T47D (cell line): Measurements from ENCODE around the gene PTPRE.
"Not testable (repeated sequence)": the region's sequence is repeated elsewhere in the genome, so short reads cannot be mapped to it uniquely, and the experiment has no call there.

Experiments used
- DNase-seq, 2 experiments: peaks; one replicate each; pipeline versions ENCODE4 v3.0.0 to v3.0.0-alpha.2; 2011 to 2012; ENCODE audit warnings: low read depth in 1 of 2, low spot score in 1 of 2
- JUND ChIP-seq: IDR thresholded peaks from 2 replicates; pipeline ENCODE4 v1.6.1; 2012; ENCODE audit warnings: low read depth
- in situ Hi-C: cut with HindIII; loops from 2 replicates; pipeline ENCODE4 v1.10.0; 2016; ENCODE audit warnings: low sequenced_read_pairs, low pct_unique_long_range_greater_than_20kb

The PTPRE gene

GRCh38 chr10:128083191-128083895, 176.4 kb downstream of the PTPRE start:
- DNase-seq = no peak
- TF ChIP-seq JUND = no peak
- in situ Hi-C loops = no loop called here

DNA sequence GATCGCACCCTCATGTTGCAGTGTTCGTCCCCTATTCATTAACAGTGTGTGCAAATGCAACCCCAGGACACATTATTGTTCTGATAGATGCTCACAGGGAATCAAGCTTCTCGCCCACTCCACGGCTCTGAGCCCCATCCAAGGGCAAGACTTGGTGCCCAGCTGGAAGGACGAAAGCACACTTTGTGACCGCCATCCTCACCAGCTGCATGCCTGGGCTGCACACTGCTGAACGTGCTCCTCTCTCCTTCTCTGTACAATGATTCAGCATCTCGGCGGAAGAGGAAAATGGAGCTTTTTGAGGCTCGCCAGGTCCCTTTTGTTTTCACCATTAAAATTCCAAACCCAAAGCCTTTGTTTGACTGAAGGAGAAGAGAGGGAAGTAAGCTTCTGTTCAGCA, 177.5 kb downstream of the PTPRE start:
- no peak for DNase-seq
- in situ Hi-C loops = no loop called here
- no peak for TF ChIP-seq JUND

DNA sequence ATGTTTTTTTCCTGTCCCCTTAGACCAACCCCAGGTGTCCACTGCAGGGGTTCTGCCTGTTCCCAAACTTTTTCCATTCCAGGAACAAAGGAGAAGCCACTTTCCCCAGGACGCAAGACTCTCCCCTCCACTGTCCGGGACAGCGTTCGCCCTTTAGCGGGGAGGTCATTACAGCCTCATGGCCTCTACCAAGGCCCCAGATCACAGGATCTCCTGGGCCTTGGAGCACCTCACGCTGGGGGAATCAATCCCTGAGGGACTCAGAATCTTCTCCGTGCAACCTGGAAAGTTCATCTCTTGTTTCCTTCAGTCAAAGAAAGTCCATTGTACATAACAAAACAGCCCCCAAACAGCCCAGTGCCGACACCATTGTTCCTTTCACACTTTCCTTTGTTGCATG, 178.1 kb downstream of the PTPRE start:
- no peak for TF ChIP-seq JUND
- DNase-seq = no peak
- in situ Hi-C loops = no loop called here

DNA sequence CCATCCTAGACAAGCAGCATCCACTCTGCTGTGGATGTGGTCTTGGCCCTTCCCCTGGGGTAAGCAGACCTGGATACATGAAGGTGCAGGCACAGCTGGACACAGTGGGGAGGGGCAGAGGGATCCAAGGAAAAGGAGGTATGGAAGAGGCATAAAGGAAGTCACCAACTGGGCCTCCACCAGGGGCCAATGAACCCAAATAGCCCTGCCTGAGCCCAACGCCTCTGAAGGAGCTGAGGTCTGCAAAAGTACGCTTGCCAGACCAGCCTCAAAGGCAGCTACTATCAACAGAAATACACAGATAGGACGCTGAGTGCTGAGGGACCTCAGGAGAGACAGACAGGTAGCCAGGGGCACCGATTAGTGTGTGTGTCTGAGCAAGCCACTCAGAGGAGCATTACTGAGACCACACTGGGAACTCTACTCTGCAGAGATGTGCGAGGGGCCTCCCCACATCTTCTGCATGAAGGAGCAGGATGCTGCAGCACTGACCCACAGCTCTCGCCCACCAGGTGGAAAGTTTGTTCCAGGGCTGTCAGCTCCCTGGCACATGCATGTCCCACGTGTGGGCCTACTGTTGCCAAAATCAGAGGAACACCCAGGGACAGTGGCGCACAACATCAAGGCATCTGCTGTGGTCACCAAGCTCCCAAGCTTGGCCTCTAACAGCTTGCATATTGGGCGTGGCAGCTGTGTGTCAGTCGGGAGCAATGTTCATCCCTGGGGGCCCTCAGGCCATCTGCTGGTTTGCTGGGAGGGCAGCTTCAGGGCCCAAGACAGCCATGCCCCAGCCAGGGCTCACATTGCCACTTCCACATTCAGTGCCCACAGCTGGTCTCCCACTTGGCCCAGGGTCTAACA, 179.3 kb downstream of the PTPRE start:
- no peak for TF ChIP-seq JUND
- DNase-seq = no peak
- in situ Hi-C loops = no loop called here

GRCh38 chr10:128087146-128087883, 180.4 kb downstream of the PTPRE start:
- no peak for DNase-seq
- in situ Hi-C loops = no loop called here
- no peak for TF ChIP-seq JUND

DNA sequence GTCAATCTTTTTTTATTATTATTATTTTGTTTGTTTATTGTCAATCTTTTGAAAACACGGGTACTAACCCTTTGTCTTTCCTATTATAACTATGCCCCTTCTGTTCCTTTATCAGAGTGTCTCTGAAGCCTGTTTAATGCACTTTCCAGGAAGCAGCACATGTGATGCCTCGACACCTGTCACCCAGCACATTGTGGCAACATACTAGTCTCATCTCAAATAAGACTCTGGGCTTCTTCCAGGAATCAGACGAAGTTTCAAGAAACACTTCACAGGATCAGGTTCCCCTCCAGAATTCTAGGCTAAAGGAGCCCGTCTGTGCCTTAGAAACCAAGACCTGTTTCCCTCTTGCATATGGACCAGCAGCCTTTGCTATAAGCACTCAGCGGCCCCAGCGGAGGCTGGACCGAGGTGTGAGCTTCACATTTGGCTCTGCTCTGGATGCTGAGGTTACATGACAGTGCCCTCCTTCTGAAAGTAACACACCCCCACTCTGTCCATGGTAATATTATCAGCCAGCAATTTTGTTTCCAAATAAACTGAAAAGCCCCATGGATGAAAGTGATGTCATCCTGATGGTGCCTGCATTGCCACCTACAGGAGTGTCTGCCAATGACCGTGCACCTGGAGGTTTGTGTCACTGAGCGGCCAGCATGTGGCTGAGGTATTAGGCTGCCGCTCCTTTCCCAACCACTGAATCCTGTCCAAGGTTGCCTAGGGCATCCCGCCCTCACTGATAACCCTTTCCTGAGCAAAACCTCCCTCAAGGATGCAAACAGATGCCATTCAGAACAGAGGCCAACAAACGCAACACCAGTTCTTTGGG, 181.2 kb downstream of the PTPRE start:
- TF ChIP-seq JUND = no peak
- in situ Hi-C loops = no loop called here
- DNase-seq = peak; percentile 14 to 36

GRCh38 chr10:128091636-128092210, 184.8 kb downstream of the PTPRE start:
- DNase-seq = no peak
- in situ Hi-C loops = no loop called here
- TF ChIP-seq JUND = no peak

GRCh38 chr10:128092454-128092853, 185.6 kb downstream of the PTPRE start:
- no peak for DNase-seq
- in situ Hi-C loops = no loop called here
- TF ChIP-seq JUND = no peak

DNA sequence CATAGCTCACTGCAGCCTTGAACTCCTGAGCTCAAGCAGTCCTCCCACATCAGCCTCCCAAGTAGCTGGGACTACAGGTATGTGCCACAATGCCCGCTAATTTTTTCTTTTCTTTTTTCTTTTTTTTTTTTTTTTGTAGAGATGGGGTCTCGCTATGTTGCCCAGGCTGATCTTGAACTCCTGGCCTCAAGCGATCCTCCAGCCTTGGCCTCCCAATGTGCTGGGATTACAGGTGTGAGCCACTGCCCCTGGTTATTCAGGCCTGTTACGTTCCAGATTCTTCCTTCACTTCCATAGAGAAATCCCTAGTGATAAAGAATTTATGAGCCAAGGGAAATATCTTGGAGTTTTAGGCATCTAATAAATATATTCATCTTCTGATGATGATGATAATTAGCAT, 187.7 kb downstream of the PTPRE start:
- in situ Hi-C loops, DNase-seq: not testable (repeated sequence)

DNA sequence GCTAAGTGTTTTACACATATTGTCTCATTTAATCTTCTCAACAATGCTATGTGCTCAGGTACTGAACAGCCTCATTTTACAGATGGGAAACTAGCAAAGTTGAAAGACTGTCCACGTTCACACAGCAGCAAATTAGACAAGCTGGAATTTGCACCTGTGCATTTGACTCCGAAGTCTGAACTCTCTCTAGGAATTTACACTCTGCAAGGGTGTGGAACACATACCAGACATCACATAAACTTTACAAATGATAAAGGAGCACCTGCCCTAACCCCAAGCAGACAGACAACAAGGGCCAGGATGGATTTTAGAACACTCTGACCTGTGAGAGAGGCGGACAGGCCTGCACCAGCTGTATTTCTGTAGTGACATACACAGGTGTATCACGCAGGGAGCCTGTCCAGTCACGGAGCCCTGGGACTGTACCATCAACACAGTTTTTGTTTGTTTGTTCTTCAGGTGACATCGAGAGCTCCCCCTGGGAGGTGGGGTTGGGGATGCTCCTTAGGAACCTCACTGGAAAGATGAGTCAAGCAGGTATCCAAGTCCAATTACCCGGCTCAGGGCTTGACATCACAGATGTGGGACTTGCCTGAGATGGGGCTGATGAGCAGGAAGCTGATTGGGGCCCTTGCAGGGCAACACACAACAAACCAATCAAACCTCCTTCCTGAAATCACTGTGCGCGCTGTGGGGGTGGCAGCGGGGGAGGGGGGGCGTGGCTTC, 188.3 kb downstream of the PTPRE start:
- TF ChIP-seq JUND = no peak
- in situ Hi-C loops = no loop called here
- peak in 1 of 2 experiments; percentile 32 for DNase-seq

GRCh38 chr10:128095753-128096469, 189.0 kb downstream of the PTPRE start:
- in situ Hi-C loops = no loop called here
- TF ChIP-seq JUND = no peak
- no peak for DNase-seq
